ENCODE measurements around the gene TRMT2A.
"Not testable (repeated sequence)": the region's sequence is repeated elsewhere in the genome, so short reads cannot be mapped to it uniquely, and the experiment has no call there.

TRMT2A gene

GRCh38 chr22:20116951-20117632, at the start of gene TRMT2A:
TRMT2A (minus strand) TSS chr22:20117226; CDS start chr22:20116906, 320 bp downstream.
- peak; percentile 94 to 99 (median 96) for DNase-seq
- intact Hi-C loops (cut with DNase I), result loop anchor here (1.0 to 10.0 kb wide), 4 partner anchors 14 to 142 kb away; partner anchors contain the start of genes DGCR8, TANGO2 and ZDHHC8

GRCh38 chr22:20166703-20167102, 49.7 kb upstream of the TRMT2A start:
- no peak for DNase-seq
- intact Hi-C loops (cut with DNase I), result no loop called here

- intact Hi-C loops (cut with DNase I), result no loop called here
- DNase-seq, result no peak
Observed at GRCh38 chr22:20165913-20166312, 48.9 kb upstream of the TRMT2A start.

- intact Hi-C loops (cut with DNase I), result no loop called here
- no peak for DNase-seq
Observed at GRCh38 chr22:20165421-20165820, 48.4 kb upstream of the TRMT2A start.

- intact Hi-C loops (cut with DNase I), result no loop called here
- DNase-seq, result no peak
Observed at GRCh38 chr22:20164863-20165262, 47.8 kb upstream of the TRMT2A start.

- no peak for DNase-seq
- intact Hi-C loops (cut with DNase I), result no loop called here
Observed at GRCh38 chr22:20160041-20160440, 43.0 kb upstream of the TRMT2A start.

- intact Hi-C loops (cut with DNase I); DNase-seq: not testable (repeated sequence)
Observed at GRCh38 chr22:20159531-20159930, 42.5 kb upstream of the TRMT2A start.

- intact Hi-C loops (cut with DNase I), result no loop called here
- DNase-seq, result no peak
Observed at GRCh38 chr22:20159076-20159475, 42.0 kb upstream of the TRMT2A start.

- DNase-seq, result no peak
- intact Hi-C loops (cut with DNase I), result no loop called here
Observed at GRCh38 chr22:20158391-20159036, 41.5 kb upstream of the TRMT2A start.

GRCh38 chr22:20157430-20158183, 40.6 kb upstream of the TRMT2A start:
- intact Hi-C loops (cut with DNase I), result loop anchor here (1.0 to 2.0 kb wide), 2 partner anchors 111 to 128 kb away; partner anchors contain the start of gene RTN4R
- no peak for DNase-seq

- DNase-seq, result peak; percentile 78 to 99 (median 94)
- intact Hi-C loops (cut with DNase I), result loop anchor here (1.0 to 2.0 kb wide), 2 partner anchors 112 to 128 kb away; partner anchors contain the start of gene RTN4R
Observed at GRCh38 chr22:20156611-20157429, 39.8 kb upstream of the TRMT2A start.

- intact Hi-C loops (cut with DNase I), result loop anchor here (2.0 kb wide), 1 partner anchor 113 kb away; the partner anchor contains the start of gene RTN4R
- no peak for DNase-seq
Observed at GRCh38 chr22:20156042-20156389, 39.0 kb upstream of the TRMT2A start.

- intact Hi-C loops (cut with DNase I), result loop anchor here (2.0 kb wide), 1 partner anchor 113 kb away; the partner anchor contains the start of gene RTN4R
- peak; percentile 50 to 96 (median 74) for DNase-seq
Observed at GRCh38 chr22:20155330-20156041, 38.5 kb upstream of the TRMT2A start.

- intact Hi-C loops (cut with DNase I), result no loop called here
Observed at GRCh38 chr22:20154602-20155187, 37.7 kb upstream of the TRMT2A start.

GRCh38 chr22:20153945-20154344, 36.9 kb upstream of the TRMT2A start:
- intact Hi-C loops (cut with DNase I), result no loop called here
- no peak for DNase-seq

More at GRCh38 chr22:20154602-20155187, 37.7 kb upstream of the TRMT2A start:
- DNase-seq, result no peak

- intact Hi-C loops (cut with DNase I), result no loop called here
- no peak for DNase-seq
Observed at GRCh38 chr22:20152464-20152890, 35.5 kb upstream of the TRMT2A start.

- intact Hi-C loops (cut with DNase I), result no loop called here
- DNase-seq, result no peak
Observed at GRCh38 chr22:20151276-20151588, 34.2 kb upstream of the TRMT2A start.

- intact Hi-C loops (cut with DNase I), result no loop called here
- DNase-seq, result no peak
Observed at GRCh38 chr22:20150381-20151275, 33.6 kb upstream of the TRMT2A start, which contains the start of gene CCDC188. CCDC188 (minus strand) TSS chr22:20151055; CDS start chr22:20150986, 69 bp downstream.
